ENCODE data around the gene ELN. TPM values are rescaled to one million over a fixed set of nuclear protein-coding genes. Genes with fewer than 3 reads are reported as not detected.
"Not testable (repeated sequence)": the region's sequence is repeated elsewhere in the genome, so short reads cannot be mapped to it uniquely, and the experiment has no call there.

ELN gene
- total RNA-seq = 8.1 TPM

GRCh38 chr7:74027683-74028320, at the start of gene ELN:
Gene ELN (plus strand): TSS chr7:74028173. CDS start chr7:74028188, 15 bp downstream.
- ATAC-seq (peak; percentile 55), DNase-seq (ENCODE audit: low spot score) (peak; percentile 58)

- ATAC-seq (peak; percentile 99), DNase-seq (ENCODE audit: low spot score) (peak; percentile 87)
Measured at GRCh38 chr7:73978661-73979563, 49.1 kb upstream of the ELN start.

GRCh38 chr7:73979656-73980055, 48.3 kb upstream of the ELN start:
- not testable (repeated sequence) for DNase-seq (ENCODE audit: low spot score); ATAC-seq

DNA sequence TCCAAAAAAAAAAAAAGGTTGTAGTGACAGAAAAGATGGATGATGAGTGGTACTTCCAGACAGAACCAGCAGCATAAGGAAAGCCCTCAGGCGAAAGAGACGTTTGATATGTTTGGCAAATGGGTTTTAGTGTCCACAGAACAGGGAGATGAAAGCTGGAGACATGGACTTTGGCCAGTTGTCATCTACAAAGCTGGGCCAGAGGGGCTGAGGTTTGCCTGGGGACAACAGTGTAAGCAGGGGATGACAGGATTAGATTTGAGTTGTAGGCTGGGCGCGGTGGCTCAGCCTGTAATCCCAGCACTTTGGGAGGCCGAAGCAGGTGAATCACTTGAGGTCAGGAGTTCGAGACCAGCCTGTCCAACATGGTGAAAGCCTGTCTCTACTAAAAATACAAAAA, 47.8 kb upstream of the ELN start:
- no peak for ATAC-seq
- no peak for DNase-seq (ENCODE audit: low spot score)

GRCh38 chr7:73981933-73982332, 46.0 kb upstream of the ELN start:
- DNase-seq (ENCODE audit: low spot score) (no peak), ATAC-seq (no peak)

DNA sequence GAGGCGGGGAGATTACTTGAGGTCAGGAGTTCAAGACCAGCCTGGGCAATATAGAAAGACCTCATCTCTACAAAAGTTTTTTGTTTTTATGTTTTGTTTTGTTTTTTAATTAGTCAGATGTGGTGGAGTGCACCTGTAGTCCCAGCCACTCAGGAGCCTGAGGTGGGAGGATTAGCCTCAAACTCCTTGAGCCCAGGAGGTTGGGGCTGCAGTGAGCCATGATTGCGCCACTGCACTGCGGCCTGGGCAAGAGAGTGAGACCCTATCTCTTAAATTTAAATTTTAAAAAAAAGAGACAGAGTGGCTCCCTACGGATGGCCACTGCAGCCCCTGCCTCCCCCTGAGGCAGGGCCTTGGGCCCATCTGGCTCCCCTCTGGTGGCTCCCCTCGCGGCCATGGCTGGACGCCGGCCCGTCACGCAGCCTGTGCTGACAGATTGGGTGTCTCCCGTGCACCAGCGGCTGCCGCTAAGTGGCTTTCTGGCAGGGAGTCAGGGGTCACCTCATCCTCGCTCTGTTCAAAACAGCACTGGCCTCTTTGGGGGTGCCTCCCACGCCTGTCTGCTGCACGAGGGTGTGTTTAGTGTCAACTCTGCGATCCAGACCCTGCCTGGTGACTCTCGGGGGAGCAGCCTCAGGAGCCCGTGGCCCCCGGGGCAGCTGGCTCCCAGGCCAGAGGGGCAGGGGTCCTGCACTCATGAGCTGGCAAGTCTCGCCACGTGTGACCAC, 44.4 kb upstream of the ELN start:
- ATAC-seq (no peak), DNase-seq (ENCODE audit: low spot score) (no peak)

DNA sequence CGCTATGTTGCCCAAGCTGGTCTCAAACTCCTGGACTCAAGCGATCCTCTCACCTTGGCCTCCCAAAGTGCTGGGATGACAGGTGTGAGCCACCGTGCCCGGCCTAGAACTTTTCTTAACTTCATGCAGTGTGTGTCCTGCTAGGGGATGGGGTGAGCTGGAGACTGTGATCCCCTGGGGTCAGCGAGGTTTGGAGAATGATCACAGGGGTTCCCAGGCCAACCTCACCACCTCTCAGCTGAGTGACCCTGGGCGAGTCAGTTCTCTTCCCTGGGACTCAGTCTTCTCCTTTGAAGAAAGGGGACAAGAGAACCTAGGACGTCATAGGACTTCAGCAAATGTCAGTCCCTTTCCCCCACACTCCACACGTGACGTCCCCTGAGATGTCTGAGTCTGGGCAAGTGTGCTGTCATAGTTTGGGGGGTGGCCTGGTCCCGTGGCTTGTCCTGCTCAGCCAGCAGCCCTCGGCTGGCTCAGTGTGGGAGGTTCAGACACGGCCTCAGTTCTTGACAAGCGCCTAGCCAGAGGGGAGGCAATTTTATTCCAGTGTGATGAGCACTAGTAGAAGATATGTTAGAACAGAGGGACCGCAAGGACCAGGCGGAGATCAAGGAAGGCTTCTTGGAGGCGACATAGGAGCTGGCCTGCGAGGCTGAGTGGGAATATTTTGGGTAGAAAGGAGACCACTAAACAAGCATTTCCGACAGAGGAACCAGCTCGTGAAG, 43.3 kb upstream of the ELN start:
- ATAC-seq (no peak), DNase-seq (ENCODE audit: low spot score) (no peak)

GRCh38 chr7:73985737-73986141, 42.2 kb upstream of the ELN start:
- ATAC-seq (no peak), DNase-seq (ENCODE audit: low spot score) (no peak)

DNA sequence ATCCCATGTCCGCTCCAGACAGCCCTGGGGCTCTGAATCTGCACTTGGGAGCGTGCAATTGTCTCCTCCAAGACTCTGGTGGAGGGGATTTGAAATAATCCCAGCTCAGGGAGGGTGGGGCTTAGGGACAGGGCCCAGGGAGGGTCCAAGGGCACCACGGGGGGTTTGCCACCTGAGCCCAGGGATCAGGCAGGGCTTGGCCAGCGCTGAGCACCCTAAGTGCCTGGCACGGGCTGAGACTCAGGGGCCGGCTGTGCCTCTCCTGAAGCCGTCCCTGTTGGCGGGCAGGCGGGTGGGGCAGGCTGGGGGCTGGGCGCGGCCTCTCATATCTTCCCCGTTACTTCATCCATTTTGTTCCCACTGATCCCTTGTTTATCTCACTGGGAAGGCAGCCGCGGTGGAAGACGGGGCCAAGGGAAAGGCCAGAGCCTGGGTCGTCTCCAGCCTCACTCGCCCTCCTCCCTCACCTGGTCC, 41.8 kb upstream of the ELN start:
- DNase-seq (ENCODE audit: low spot score) (no peak), ATAC-seq (no peak)

GRCh38 chr7:73987298-73987697, 40.7 kb upstream of the ELN start:
- DNase-seq (ENCODE audit: low spot score) (no peak), ATAC-seq (no peak)

DNA sequence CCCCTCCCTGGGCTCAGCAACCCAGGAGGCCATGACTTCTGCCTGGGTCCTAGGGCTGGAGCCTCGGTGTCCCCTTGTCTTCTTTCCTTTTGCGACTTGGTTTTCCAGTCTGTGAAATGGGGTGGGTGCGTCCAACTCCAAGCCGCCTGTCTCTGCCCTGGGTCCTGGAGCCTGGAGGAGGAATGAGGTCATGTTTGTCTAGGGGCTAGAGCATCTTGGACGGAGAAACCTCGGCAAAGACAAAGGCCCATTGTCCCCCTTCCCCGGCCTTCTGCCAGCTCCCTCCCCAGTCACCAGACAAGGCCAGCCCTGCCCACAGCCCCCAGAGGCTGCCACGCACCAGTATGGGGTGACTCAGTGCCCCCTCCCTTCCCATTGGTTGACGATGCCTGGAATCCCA, 39.8 kb upstream of the ELN start:
- DNase-seq (ENCODE audit: low spot score) = no peak
- no peak for ATAC-seq

- ATAC-seq = no peak
- no peak for DNase-seq (ENCODE audit: low spot score)
Measured at GRCh38 chr7:73991522-73992100, 36.4 kb upstream of the ELN start.

GRCh38 chr7:73992101-73992562, 35.8 kb upstream of the ELN start:
- ATAC-seq = no peak
- DNase-seq (ENCODE audit: low spot score) = no peak

DNA sequence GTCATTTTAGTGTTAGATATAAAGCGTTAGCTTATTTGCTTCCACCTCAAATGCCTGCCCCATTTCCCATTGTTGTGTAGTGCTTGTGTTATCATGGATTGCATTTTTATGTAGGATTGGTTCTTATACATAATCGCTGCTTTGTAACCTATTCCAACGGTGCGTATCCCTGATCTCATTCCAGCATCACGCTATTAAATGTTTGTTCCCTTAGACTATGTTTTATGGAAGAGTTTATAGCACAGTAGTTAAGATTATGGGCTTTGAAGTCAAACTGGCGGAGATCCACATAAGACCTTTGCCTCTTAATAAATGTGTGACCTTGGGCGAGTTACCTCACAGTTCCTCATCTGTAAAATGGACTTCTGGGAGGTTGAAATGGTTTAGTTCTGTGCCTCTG, 34.0 kb upstream of the ELN start:
- no peak for ATAC-seq
- DNase-seq (ENCODE audit: low spot score) = no peak

DNA sequence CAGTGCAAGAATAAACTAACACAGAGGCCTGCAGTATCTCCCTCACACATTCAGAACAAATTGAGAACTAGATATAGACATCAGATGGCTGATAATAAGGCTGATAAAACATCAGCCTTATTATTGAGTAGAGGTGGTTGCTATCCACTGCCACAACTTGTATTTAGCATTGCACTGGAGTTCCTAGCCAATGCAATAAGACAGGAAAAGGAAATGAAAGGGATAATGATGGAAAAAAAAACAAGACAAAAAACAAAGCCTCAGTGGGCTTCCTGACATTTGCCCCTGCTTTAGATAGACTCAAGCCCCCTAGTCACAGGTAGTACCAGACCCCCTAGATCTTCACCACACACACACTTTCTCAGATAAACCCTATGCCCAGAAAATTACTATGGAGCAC, 33.2 kb upstream of the ELN start:
- no peak for ATAC-seq
- DNase-seq (ENCODE audit: low spot score) = no peak

DNA sequence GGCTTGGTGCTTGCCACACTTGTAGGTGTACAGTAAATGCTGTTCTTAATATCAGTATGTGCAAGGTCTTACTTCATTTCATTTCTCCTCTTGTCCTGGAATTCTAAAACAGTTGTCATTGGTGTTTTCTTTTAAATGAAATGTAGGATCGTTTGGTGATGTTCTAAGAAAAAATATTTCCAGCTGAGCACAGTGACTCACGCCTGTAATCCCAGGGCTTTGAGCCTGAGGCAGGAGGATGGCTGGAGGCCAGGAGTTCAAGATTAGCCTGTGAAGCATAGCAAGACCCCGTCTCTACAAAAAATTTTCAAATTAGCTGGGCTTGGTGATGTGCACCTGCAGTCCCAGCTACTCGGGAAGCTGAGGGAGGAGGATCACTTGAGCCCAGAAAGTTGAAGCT, 32.6 kb upstream of the ELN start:
- ATAC-seq (no peak), DNase-seq (ENCODE audit: low spot score) (no peak)

GRCh38 chr7:73995821-73996511, 32.0 kb upstream of the ELN start:
- DNase-seq (ENCODE audit: low spot score) = no peak
- no peak for ATAC-seq

GRCh38 chr7:73997056-73997455, 30.9 kb upstream of the ELN start:
- no peak for ATAC-seq
- DNase-seq (ENCODE audit: low spot score) = no peak

DNA sequence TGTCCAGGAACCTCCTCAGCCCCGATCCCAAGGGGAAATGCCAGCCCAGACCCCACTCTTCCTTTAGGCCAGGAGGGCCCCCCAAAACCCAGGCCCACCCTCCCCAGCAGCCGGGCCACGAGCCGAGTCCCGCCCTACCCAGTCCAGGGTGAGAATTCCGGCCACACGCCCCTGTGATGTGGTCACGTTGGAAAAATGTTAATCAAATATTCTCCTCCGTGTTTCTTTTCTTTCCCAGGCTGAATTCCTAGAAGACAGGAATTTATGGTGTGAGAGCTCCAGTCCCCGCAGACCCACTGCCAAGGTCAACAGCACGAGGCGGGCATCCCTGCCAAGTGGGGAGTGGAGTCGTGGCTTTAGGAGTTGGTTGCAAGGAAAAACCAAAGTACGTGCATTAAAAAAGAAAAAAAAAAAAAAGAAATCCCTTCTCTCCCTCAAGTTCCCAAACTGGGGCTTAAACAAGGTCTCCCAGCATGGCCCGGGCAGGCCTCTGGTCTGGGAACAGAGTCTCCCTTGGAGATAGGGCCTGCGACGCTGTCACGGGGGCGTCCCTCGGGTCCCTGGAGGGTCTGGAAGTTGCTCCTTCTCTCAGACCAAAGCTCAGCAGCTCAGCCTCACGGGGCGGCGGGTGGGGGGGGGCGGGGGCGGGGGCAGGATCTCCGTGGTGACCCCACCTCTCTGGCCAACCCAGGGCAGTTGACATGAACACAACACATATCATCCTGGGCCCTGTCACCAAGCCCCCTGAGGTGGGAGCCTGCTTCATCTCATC, 28.1 kb upstream of the ELN start:
- no peak for DNase-seq (ENCODE audit: low spot score)

More for the DNA sequence above, 28.1 kb upstream of the ELN start:
- no peak for ATAC-seq

Data from left lobe of liver (tissue), 2 donors.